Spleen (tissue), 11 donors: Measurements from ENCODE around the gene SRGAP2. TPM values are rescaled to one million over a fixed set of nuclear protein-coding genes. Genes with fewer than 3 reads are reported as not detected.
"Not testable (repeated sequence)": the region's sequence is repeated elsewhere in the genome, so short reads cannot be mapped to it uniquely, and the experiment has no call there.

Experiments used
- DNase-seq: peaks from one replicate; pipeline ENCODE4 v3.0.0-alpha.2; 2020
- H3K27ac ChIP-seq, 8 donors: fragments of 200-600 bp; sonication (generic) in 7 of 8; 1 replicate in 4 of 8; 2 replicates in 4 of 8; pipeline versions ENCODE4 v1.5.0 to v1.8.0; 2016 to 2021; ENCODE audit warnings: inconsistent platforms in 4 of 8, mild to moderate bottlenecking in 4 of 8, moderate library complexity in 1 of 8
- H3K27me3 ChIP-seq, 7 donors: fragments of 200-600 bp; sonication (generic) in 6 of 7; replicated peaks in 1 of 7; 1 replicate in 4 of 7; 2 replicates in 3 of 7; pipeline versions ENCODE4 v1.5.0 to v1.8.0; 2016 to 2021; ENCODE audit warnings: inconsistent platforms in 3 of 7, mild to moderate bottlenecking in 1 of 7
- H3K36me3 ChIP-seq, 6 donors: fragments of 200-600 bp; sonication (generic) in 5 of 6; 1 replicate in 4 of 6; 2 replicates in 2 of 6; pipeline versions ENCODE4 v1.5.0 to v1.8.0; 2016 to 2021; ENCODE audit warnings: inconsistent platforms in 2 of 6
- H3K4me1 ChIP-seq, 6 donors: fragments of 200-600 bp; sonication (generic) in 5 of 6; 1 replicate in 3 of 6; 2 replicates in 3 of 6; pipeline versions ENCODE4 v1.5.0 to v1.8.0; 2016 to 2021; ENCODE audit warnings: inconsistent platforms in 3 of 6
- H3K4me3 ChIP-seq, 8 donors: fragments of 200-600 bp; sonication (generic) in 7 of 8; 1 replicate in 4 of 8; 2 replicates in 4 of 8; pipeline versions ENCODE4 v1.5.0 to v1.8.0; 2016 to 2021; ENCODE audit warnings: inconsistent platforms in 4 of 8, mild to moderate bottlenecking in 4 of 8, moderate library complexity in 2 of 8
- H3K9me3 ChIP-seq, 8 donors: fragments of 200-600 bp; sonication (generic) in 7 of 8; 1 replicate in 4 of 8; 2 replicates in 4 of 8; pipeline versions ENCODE4 v1.5.0 to v1.8.0; 2016 to 2021; ENCODE audit warnings: inconsistent platforms in 4 of 8
- WGBS, 5 donors: extraction: QIAGEN DNeasy Blood & Tissue Kit in 3 of 5; methylation state at CpG; one replicate each; pipeline versions ENCODE4 v1.1.5 to v1.1.7; 2013 to 2018; 5-methylcytosine and 5-hydroxymethylcytosine counted together
- intact Hi-C: fragments of 100-400 bp; cut with DNase I; formaldehyde crosslinking; loops from one replicate; pipeline ENCODE4 v1.15.0; 2023; ENCODE audit warnings: low total_unique reads
- polyA plus RNA-seq, 3 donors: library from polyadenylated mRNA; stranded (reverse); fragments of 200-250 nt; gene quantifications; one replicate each; pipeline ENCODE4 v1.2.1, GENCODE V29; 2013
- total RNA-seq, 7 donors: library from RNA; depleted of rRNA in 3 of 7; stranded (reverse); fragments of >200 nt in 3 of 7; fragmentation: NEBNext Ultra II Directional in 4 of 7; extraction: Animal tissue kit (Norgen Biotek cat#: 25700) in 4 of 7; gene quantifications; one replicate each; pipeline versions ENCODE4 v1.1.0 to v1.2.1, GENCODE V29; 2016 to 2021
- donor health status: healthy with polysubstance abuse.
- donor health status: DM: no; HTN: no; CAD: no; lungs with moderate emphysema.
- donor health status: DM: no; HTN: no; CAD: no.
- donor health status: Bipolar disorder and iron deficiency.
- donor health status: healthy.
- donor health status: DM: no; HTN: no; CAD: no.
- donor health status: DM: yes; HTN: yes; CAD: no.

Gene SRGAP2
- total and polyA plus RNA-seq, 10 donors = 11.9 to 174 (median 97.0) TPM

GRCh38 chr1:206221585-206221984 is 18.2 kb downstream of the SRGAP2 start:
- intact Hi-C loops, DNase-seq, H3K27ac ChIP-seq, H3K4me1 ChIP-seq, H3K27me3 ChIP-seq, H3K9me3 ChIP-seq, H3K36me3 ChIP-seq, H3K4me3 ChIP-seq: not testable (repeated sequence)
- WGBS, 5 donors = no CpG with 5 or more reads among the region's 4 CpGs

GRCh38 chr1:206224190-206224776 is 20.9 kb downstream of the SRGAP2 start:
- H3K4me3 ChIP-seq, H3K4me1 ChIP-seq, DNase-seq, H3K27ac ChIP-seq, H3K27me3 ChIP-seq, H3K36me3 ChIP-seq, H3K9me3 ChIP-seq, intact Hi-C loops: not testable (repeated sequence)
- 75 to 91% (median 89%) methylated on average over 2 of the region's 6 CpGs for WGBS, 5 donors

GRCh38 chr1:206225386-206225785 is 22.0 kb downstream of the SRGAP2 start:
- H3K9me3 ChIP-seq, H3K27ac ChIP-seq, H3K27me3 ChIP-seq, H3K36me3 ChIP-seq, H3K4me3 ChIP-seq, intact Hi-C loops, H3K4me1 ChIP-seq, DNase-seq: not testable (repeated sequence)
- WGBS, 5 donors = 81 to 92% (median 91%) methylated on average over 3 to 4 of the region's 4 CpGs

GRCh38 chr1:206226886-206227285 is 23.5 kb downstream of the SRGAP2 start:
- H3K27ac ChIP-seq, H3K4me3 ChIP-seq, H3K9me3 ChIP-seq, intact Hi-C loops, H3K36me3 ChIP-seq, H3K27me3 ChIP-seq, DNase-seq, H3K4me1 ChIP-seq: not testable (repeated sequence)
- WGBS, 5 donors = 91 to 100% (median 98%) methylated on average over 2 to 4 of the region's 5 CpGs

GRCh38 chr1:206229286-206229685 is 25.9 kb downstream of the SRGAP2 start:
- H3K9me3 ChIP-seq, H3K27me3 ChIP-seq, H3K36me3 ChIP-seq, H3K4me1 ChIP-seq, DNase-seq, H3K4me3 ChIP-seq, H3K27ac ChIP-seq, intact Hi-C loops: not testable (repeated sequence)
- WGBS, 5 donors = 78 to 97% (median 85%) methylated on average over 2 of the region's 2 CpGs

GRCh38 chr1:206231989-206232388 is 28.6 kb downstream of the SRGAP2 start:
- DNase-seq, H3K36me3 ChIP-seq, intact Hi-C loops, H3K4me3 ChIP-seq, H3K27me3 ChIP-seq, H3K9me3 ChIP-seq, H3K27ac ChIP-seq, H3K4me1 ChIP-seq: not testable (repeated sequence)
- WGBS, 5 donors = 93 to 99% (median 95%) methylated on average over 5 to 9 of the region's 9 CpGs

- H3K36me3 ChIP-seq, H3K4me1 ChIP-seq, H3K27ac ChIP-seq, intact Hi-C loops, H3K9me3 ChIP-seq, H3K27me3 ChIP-seq, DNase-seq, H3K4me3 ChIP-seq: not testable (repeated sequence)
- 9 to 34% (median 26%) methylated on average over 1 to 3 of the region's 5 CpGs for WGBS, 5 donors
Observed at GRCh38 chr1:206232970-206233645, 29.8 kb downstream of the SRGAP2 start.

- DNase-seq, H3K36me3 ChIP-seq, H3K4me1 ChIP-seq, H3K4me3 ChIP-seq, H3K27ac ChIP-seq, H3K9me3 ChIP-seq, intact Hi-C loops, H3K27me3 ChIP-seq: not testable (repeated sequence)
- 70 to 97% (median 82%) methylated on average over 2 to 3 of the region's 3 CpGs for WGBS, 5 donors
Observed at GRCh38 chr1:206234189-206234916, 31.0 kb downstream of the SRGAP2 start.

- H3K27me3 ChIP-seq, H3K27ac ChIP-seq, H3K9me3 ChIP-seq, H3K36me3 ChIP-seq, DNase-seq, H3K4me3 ChIP-seq, intact Hi-C loops: not testable (repeated sequence)
- WGBS, 5 donors = 50% methylated on average over 1 of the region's 2 CpGs; no CpG with 5 or more reads in 4 of the 5 donors
- H3K4me1 ChIP-seq = peaks cover 0 to 12% (median 0%) of the 10 kb centered on the region in 6 donors
Observed at GRCh38 chr1:206235190-206235589, 31.8 kb downstream of the SRGAP2 start.

GRCh38 chr1:206240288-206240687 is 36.9 kb downstream of the SRGAP2 start:
- DNase-seq, intact Hi-C loops, H3K4me3 ChIP-seq: not testable (repeated sequence)

GRCh38 chr1:206243335-206243734 is 40.0 kb downstream of the SRGAP2 start:
- H3K4me3 ChIP-seq, DNase-seq, H3K9me3 ChIP-seq, intact Hi-C loops, H3K36me3 ChIP-seq, H3K27me3 ChIP-seq: not testable (repeated sequence)
- 4 to 21% (median 11%) methylated on average over 1 to 3 of the region's 3 CpGs for WGBS, 5 donors
- Histone ChIP-seq H3K4me1 (peaks cover 0 to 19% (median 1%) of the 10 kb centered on the region in 6 donors), H3K27ac (peak overlapping the region in 4 of 8 donors; percentile 46 to 60 (median 52))

More at GRCh38 chr1:206240288-206240687, 36.9 kb downstream of the SRGAP2 start:
- Histone ChIP-seq H3K27ac (peak overlapping the region in 1 of 8 donors; percentile 7), H3K4me1 (peaks cover 0 to 19% (median 1%) of the 10 kb centered on the region in 6 donors)
- H3K9me3 ChIP-seq, H3K36me3 ChIP-seq, H3K27me3 ChIP-seq: not testable (repeated sequence)
- WGBS, 5 donors = 56 to 76% (median 65%) methylated on average over 4 of the region's 4 CpGs
